Tibial nerve (tissue), 4 donors: Measurements from ENCODE around the gene METRNL.

Experiments
- CTCF ChIP-seq, 5 experiments: fragments of 200-600 bp in 3 of 5; fragments of 450-650 bp in 2 of 5; sonication (generic) in 3 of 5; IDR thresholded peaks; one replicate each; pipeline ENCODE4 v1.5.1; 2016 to 2019; ENCODE audit warnings: antibody characterized with exemption in 5 of 5, mild to moderate bottlenecking in 3 of 5, moderate library complexity in 2 of 5
- EP300 ChIP-seq, 2 donors: sonication (generic); formaldehyde crosslinking; IDR thresholded peaks; one replicate each; pipeline ENCODE4 v1.6.1; 2017; ENCODE audit warnings: antibody characterized with exemption in 2 of 2, mild to moderate bottlenecking in 1 of 2
- POLR2A ChIP-seq, 2 donors: fragments of 450-650 bp; IDR thresholded peaks; one replicate each; pipeline ENCODE4 v1.6.1; 2017; ENCODE audit warnings: antibody characterized with exemption in 2 of 2, mild to moderate bottlenecking in 2 of 2, moderate library complexity in 2 of 2

- TF ChIP-seq POLR2A (IDR thresholded peaks at IDR 0.05), result no peak
- no peak for TF ChIP-seq CTCF (IDR thresholded peaks at IDR 0.05)
- TF ChIP-seq EP300 (IDR thresholded peaks at IDR 0.05), result no peak
Observed at GRCh38 chr17:83124871-83125514, 45.6 kb downstream of the METRNL start.
